ENCODE measurements around the gene UNC13B. TPM values are rescaled to one million over a fixed set of nuclear protein-coding genes. Genes with fewer than 3 reads are reported as not detected.

UNC13B gene
- total and polyA plus RNA-seq, 2 experiments from 2014 or later: 8.7 to 52.1 TPM

DNA sequence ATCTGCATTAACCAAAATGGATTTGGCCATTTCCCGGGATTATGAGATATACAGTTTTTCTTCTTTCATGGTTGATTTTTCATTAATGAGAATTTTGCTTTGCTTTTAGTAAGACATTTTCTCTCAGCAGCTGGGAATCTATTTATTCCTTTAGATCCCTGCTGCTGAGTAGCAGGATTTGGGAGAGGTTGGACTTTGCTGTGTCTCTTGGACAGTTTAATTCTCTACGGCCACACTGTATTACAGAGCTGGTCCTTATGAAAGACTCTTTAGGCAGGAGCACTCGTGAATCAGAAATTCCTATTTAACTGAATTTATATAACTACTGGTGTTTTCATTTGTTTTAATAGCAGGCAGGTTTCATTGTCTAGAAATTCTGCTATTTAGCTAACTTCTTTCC, 1.6 kb downstream of the UNC13B start:
- Mint-ChIP-seq H3K4me3 (peak overlapping the region; percentile 89), H3K27me3 (ENCODE audit: insufficient read depth, low read depth, poor library complexity) (peaks cover 5% of the 10 kb centered on the region), H3K9me3 (no peaks in the 10 kb centered on the region), H3K36me3 (ENCODE audit: low read depth) (no peaks in the 10 kb centered on the region), H3K4me1 (peaks cover 26% of the 10 kb centered on the region), H3K27ac (no peak overlapping the region)
- no peak overlapping the region for H2AFZ ChIP-seq
- H3K4me1 ChIP-seq (ENCODE audit: insufficient read depth): peaks cover 24% of the 10 kb centered on the region
- TF ChIP-seq, protein P1, sequence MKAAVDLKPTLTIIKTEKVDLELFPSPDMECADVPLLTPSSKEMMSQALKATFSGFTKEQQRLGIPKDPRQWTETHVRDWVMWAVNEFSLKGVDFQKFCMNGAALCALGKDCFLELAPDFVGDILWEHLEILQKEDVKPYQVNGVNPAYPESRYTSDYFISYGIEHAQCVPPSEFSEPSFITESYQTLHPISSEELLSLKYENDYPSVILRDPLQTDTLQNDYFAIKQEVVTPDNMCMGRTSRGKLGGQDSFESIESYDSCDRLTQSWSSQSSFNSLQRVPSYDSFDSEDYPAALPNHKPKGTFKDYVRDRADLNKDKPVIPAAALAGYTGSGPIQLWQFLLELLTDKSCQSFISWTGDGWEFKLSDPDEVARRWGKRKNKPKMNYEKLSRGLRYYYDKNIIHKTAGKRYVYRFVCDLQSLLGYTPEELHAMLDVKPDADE (IDR thresholded peaks at IDR 0.05): no peak
- TF ChIP-seq, protein P2, sequence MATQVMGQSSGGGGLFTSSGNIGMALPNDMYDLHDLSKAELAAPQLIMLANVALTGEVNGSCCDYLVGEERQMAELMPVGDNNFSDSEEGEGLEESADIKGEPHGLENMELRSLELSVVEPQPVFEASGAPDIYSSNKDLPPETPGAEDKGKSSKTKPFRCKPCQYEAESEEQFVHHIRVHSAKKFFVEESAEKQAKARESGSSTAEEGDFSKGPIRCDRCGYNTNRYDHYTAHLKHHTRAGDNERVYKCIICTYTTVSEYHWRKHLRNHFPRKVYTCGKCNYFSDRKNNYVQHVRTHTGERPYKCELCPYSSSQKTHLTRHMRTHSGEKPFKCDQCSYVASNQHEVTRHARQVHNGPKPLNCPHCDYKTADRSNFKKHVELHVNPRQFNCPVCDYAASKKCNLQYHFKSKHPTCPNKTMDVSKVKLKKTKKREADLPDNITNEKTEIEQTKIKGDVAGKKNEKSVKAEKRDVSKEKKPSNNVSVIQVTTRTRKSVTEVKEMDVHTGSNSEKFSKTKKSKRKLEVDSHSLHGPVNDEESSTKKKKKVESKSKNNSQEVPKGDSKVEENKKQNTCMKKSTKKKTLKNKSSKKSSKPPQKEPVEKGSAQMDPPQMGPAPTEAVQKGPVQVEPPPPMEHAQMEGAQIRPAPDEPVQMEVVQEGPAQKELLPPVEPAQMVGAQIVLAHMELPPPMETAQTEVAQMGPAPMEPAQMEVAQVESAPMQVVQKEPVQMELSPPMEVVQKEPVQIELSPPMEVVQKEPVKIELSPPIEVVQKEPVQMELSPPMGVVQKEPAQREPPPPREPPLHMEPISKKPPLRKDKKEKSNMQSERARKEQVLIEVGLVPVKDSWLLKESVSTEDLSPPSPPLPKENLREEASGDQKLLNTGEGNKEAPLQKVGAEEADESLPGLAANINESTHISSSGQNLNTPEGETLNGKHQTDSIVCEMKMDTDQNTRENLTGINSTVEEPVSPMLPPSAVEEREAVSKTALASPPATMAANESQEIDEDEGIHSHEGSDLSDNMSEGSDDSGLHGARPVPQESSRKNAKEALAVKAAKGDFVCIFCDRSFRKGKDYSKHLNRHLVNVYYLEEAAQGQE (IDR thresholded peaks at IDR 0.05; ENCODE audit: unreplicated experiment): no peak
- TF ChIP-seq ZNF114 (CRISPR knock-in tag; IDR thresholded peaks at IDR 0.05) (no peak), EZH2phosphoT487 (IDR thresholded peaks at IDR 0.05; ENCODE audit: unreplicated experiment) (no peak), ZNF331 (CRISPR knock-in tag; IDR thresholded peaks at IDR 0.05; ENCODE audit: low read depth) (no peak), JUNB (IDR thresholded peaks at IDR 0.05; ENCODE audit: unreplicated experiment) (no peak), EZH2 (IDR thresholded peaks at IDR 0.05; ENCODE audit: low read depth, unreplicated experiment) (no peak), CREB1 (CRISPR knock-in tag; IDR thresholded peaks at IDR 0.05; ENCODE audit: low read depth) (no peak), STAT1 (IDR thresholded peaks at IDR 0.05; ENCODE audit: unreplicated experiment) (no peak), POLR2AphosphoS5 (IDR thresholded peaks at IDR 0.05; ENCODE audit: low read depth) (no peak), NANOG (IDR thresholded peaks at IDR 0.05; ENCODE audit: borderline replicate concordance) (no peak)
- TF ChIP-seq, protein P3, sequence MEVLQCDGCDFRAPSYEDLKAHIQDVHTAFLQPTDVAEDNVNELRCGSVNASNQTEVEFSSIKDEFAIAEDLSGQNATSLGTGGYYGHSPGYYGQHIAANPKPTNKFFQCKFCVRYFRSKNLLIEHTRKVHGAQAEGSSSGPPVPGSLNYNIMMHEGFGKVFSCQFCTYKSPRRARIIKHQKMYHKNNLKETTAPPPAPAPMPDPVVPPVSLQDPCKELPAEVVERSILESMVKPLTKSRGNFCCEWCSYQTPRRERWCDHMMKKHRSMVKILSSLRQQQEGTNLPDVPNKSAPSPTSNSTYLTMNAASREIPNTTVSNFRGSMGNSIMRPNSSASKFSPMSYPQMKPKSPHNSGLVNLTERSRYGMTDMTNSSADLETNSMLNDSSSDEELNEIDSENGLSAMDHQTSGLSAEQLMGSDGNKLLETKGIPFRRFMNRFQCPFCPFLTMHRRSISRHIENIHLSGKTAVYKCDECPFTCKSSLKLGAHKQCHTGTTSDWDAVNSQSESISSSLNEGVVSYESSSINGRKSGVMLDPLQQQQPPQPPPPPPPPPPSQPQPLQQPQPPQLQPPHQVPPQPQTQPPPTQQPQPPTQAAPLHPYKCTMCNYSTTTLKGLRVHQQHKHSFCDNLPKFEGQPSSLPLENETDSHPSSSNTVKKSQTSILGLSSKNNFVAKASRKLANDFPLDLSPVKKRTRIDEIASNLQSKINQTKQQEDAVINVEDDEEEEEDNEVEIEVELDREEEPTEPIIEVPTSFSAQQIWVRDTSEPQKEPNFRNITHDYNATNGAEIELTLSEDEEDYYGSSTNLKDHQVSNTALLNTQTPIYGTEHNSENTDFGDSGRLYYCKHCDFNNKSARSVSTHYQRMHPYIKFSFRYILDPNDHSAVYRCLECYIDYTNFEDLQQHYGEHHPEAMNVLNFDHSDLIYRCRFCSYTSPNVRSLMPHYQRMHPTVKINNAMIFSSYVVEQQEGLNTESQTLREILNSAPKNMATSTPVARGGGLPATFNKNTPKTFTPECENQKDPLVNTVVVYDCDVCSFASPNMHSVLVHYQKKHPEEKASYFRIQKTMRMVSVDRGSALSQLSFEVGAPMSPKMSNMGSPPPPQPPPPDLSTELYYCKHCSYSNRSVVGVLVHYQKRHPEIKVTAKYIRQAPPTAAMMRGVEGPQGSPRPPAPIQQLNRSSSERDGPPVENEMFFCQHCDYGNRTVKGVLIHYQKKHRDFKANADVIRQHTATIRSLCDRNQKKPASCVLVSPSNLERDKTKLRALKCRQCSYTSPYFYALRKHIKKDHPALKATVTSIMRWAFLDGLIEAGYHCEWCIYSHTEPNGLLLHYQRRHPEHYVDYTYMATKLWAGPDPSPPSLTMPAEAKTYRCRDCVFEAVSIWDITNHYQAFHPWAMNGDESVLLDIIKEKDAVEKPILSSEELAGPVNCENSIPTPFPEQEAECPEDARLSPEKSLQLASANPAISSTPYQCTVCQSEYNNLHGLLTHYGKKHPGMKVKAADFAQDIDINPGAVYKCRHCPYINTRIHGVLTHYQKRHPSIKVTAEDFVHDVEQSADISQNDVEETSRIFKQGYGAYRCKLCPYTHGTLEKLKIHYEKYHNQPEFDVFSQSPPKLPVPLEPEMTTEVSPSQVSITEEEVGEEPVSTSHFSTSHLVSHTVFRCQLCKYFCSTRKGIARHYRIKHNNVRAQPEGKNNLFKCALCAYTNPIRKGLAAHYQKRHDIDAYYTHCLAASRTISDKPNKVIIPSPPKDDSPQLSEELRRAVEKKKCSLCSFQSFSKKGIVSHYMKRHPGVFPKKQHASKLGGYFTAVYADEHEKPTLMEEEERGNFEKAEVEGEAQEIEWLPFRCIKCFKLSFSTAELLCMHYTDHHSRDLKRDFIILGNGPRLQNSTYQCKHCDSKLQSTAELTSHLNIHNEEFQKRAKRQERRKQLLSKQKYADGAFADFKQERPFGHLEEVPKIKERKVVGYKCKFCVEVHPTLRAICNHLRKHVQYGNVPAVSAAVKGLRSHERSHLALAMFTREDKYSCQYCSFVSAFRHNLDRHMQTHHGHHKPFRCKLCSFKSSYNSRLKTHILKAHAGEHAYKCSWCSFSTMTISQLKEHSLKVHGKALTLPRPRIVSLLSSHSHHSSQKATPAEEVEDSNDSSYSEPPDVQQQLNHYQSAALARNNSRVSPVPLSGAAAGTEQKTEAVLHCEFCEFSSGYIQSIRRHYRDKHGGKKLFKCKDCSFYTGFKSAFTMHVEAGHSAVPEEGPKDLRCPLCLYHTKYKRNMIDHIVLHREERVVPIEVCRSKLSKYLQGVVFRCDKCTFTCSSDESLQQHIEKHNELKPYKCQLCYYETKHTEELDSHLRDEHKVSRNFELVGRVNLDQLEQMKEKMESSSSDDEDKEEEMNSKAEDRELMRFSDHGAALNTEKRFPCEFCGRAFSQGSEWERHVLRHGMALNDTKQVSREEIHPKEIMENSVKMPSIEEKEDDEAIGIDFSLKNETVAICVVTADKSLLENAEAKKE (CRISPR knock-in tag; IDR thresholded peaks at IDR 0.05): no peak
- TF ChIP-seq, protein P4, sequence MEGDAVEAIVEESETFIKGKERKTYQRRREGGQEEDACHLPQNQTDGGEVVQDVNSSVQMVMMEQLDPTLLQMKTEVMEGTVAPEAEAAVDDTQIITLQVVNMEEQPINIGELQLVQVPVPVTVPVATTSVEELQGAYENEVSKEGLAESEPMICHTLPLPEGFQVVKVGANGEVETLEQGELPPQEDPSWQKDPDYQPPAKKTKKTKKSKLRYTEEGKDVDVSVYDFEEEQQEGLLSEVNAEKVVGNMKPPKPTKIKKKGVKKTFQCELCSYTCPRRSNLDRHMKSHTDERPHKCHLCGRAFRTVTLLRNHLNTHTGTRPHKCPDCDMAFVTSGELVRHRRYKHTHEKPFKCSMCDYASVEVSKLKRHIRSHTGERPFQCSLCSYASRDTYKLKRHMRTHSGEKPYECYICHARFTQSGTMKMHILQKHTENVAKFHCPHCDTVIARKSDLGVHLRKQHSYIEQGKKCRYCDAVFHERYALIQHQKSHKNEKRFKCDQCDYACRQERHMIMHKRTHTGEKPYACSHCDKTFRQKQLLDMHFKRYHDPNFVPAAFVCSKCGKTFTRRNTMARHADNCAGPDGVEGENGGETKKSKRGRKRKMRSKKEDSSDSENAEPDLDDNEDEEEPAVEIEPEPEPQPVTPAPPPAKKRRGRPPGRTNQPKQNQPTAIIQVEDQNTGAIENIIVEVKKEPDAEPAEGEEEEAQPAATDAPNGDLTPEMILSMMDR (conservative IDR thresholded peaks at IDR 0.05; ENCODE audit: low read depth in 2 of 2): no peak
- H4K20me1 ChIP-seq (replicated peaks; ENCODE audit: insufficient read depth): peaks cover 5% of the 10 kb centered on the region; the same call in 1 of the 2 replicates
- no peak overlapping the region for H3K27ac ChIP-seq (ENCODE audit: low read depth)
- H3K36me3 ChIP-seq (ENCODE audit: insufficient read depth): no peaks in the 10 kb centered on the region
- H3K9me2 ChIP-seq (ENCODE audit: insufficient read depth): no peaks in the 10 kb centered on the region
- ATAC-seq (no peak), DNase-seq (ENCODE audit: low spot score) (no peak)
- 0 out of 2 replicates have a peak, but pooled peaks cover 3% of the 10 kb centered on the region for H3F3A ChIP-seq (replicated peaks; ENCODE audit: low read depth)
- peak overlapping the region; percentile 85 for H3K4me3 ChIP-seq
- peaks cover 59% of the 10 kb centered on the region for H3K79me2 ChIP-seq (replicated peaks; ENCODE audit: insufficient read depth)
- H3K27me3 ChIP-seq (ENCODE audit: insufficient read depth): no peaks in the 10 kb centered on the region
- H3K4me2 ChIP-seq: peak overlapping the region; percentile 90
